ENCODE results near the gene CASP12. TPM values are rescaled to one million over a fixed set of nuclear protein-coding genes. Genes with fewer than 3 reads are reported as not detected.

Gene CASP12
- total RNA-seq, 1 donor from 2014 or later, result not detected

DNA sequence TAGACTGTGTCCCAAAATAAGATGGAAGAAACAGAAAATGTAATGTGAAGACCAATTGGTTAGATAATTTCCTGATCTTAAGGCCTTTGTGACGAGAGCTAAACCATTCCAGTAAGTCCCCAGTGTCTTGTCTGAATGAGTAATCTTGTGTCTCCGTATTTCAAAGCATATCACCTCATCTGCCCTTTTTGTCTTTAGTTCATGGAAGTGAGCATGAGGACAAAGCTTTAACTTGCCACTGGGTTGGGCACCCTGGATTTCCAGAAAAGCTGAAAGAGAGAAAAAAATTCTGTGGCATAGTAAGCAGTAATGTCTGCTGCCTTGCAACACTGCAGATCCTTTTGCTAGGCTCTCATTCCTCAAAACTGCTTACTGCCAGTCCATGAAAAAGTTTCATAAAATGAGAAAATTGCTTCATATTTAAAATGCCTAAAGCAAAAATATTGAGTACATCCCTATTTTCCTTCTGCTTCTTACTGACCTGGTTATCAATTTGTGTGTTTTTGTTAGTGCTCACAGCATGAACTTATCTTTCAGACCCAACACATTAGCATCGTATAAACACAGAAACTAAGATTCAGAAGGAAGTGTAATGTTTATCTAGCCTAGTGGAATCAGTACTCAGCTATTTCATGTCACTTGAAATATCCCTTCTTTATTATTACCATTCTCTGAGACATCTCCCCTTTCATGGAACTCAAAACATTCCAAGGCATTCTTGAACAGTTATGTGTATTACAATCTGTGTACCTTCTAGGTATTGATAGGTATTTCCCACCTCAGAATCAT lies 5.3 kb downstream of the CASP12 start:
- peak; percentile 12 for DNase-seq (ENCODE audit: low read depth)

DNA sequence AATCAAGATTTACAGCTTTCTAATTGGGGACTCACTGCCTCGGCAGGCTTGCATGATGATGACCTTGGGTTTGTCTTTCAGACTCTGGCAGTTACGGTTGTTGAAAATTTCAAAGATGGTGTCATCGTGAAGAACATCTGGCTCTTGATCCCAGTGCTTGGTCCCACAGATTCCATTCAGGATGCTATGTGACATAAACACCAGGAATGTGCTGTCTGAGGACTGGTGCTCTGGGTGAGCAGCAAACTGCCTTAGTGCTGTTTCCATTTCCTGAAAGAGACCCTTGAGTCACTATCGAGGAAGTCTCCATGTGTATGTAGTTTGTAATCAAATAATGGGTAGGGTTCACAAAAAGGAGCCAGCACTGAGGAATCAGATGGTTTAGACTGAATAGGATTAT lies 7.1 kb downstream of the CASP12 start:
- DNase-seq (ENCODE audit: low read depth), result no peak

GRCh38 chr11:104883342-104883741 lies 14.9 kb downstream of the CASP12 start:
- no peak for DNase-seq (ENCODE audit: low read depth)

GRCh38 chr11:104881117-104881794 lies 17.0 kb downstream of the CASP12 start:
- DNase-seq (ENCODE audit: low read depth), result no peak

GRCh38 chr11:104879514-104880190 lies 18.6 kb downstream of the CASP12 start:
- DNase-seq (ENCODE audit: low read depth), result no peak

GRCh38 chr11:104876861-104877431 lies 21.3 kb downstream of the CASP12 start:
- DNase-seq (ENCODE audit: low read depth), result no peak

DNA sequence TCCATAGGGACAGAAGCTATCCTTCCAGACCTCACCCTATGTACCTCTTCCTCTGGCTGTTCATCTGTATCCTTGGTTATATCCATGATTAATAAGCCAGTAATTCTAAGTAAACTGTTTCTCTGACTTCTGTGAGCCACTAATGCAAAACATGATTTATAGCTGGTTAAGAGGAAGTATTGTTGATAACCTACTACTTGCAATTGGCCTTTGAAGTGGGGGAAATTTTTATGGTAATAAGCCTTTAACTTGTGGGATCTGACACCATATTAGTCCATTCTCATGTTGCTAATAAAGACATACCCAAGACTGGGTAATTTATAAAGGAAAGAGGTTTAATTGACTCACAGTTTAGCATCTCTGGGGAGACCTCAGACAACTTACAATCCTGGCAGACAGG lies 21.9 kb downstream of the CASP12 start:
- DNase-seq (ENCODE audit: low read depth), result no peak

- no peak for DNase-seq (ENCODE audit: low read depth)
Measured at GRCh38 chr11:104873252-104873651, 25.0 kb downstream of the CASP12 start.

GRCh38 chr11:104872393-104872792 lies 25.9 kb downstream of the CASP12 start:
- no peak for DNase-seq (ENCODE audit: low read depth)

GRCh38 chr11:104870910-104871309 lies 27.4 kb downstream of the CASP12 start:
- peak; percentile 37 for DNase-seq (ENCODE audit: low read depth)

- DNase-seq (ENCODE audit: low read depth), result no peak
Measured at GRCh38 chr11:104866815-104867214, 31.4 kb downstream of the CASP12 start.

GRCh38 chr11:104858882-104859775 lies 39.1 kb downstream of the CASP12 start:
- DNase-seq (ENCODE audit: low read depth), result no peak

DNA sequence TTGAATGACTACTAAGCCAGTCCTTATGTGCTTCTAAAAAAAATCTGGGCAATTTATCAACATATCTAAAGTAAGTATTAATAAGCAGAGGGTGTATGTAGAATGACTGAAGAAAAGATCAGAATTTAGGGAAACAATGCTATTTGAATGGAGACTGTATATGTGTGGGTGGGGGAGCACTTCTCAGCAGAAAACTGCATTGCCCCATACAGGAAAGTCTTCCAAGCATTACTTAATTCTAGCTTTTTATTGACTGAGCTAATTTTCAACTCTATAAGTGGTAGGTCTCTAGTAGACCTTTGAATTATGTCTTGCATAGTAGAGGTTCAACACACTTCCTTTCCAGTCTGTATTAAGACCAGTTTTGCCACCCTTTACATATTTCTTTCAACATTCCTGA lies 41.7 kb downstream of the CASP12 start:
- no peak for DNase-seq (ENCODE audit: low read depth)

- no peak for DNase-seq (ENCODE audit: low read depth)
Measured at GRCh38 chr11:104855965-104856364, 42.3 kb downstream of the CASP12 start.

DNA sequence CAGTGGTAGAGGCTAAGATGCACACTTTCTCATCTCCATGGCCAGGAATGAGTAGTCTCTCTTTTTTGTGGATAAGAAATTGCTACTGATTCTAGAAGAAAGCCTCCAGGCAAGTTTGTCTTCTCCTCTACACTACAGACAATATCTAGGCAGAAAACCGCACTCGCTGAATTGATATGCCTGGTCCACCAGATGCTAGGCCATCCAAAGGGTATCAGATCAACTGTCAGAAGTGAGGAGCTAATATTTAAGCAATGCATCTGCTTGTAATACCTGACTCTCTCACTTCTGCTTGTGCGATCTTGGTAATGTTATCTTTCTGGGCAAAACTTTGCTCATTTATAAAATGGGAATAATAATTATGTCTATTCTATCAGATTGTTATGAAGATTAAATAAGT lies 45.0 kb downstream of the CASP12 start:
- DNase-seq (ENCODE audit: low read depth), result no peak

- DNase-seq (ENCODE audit: low read depth), result no peak
Measured at GRCh38 chr11:104852811-104853210, 45.4 kb downstream of the CASP12 start.

DNA sequence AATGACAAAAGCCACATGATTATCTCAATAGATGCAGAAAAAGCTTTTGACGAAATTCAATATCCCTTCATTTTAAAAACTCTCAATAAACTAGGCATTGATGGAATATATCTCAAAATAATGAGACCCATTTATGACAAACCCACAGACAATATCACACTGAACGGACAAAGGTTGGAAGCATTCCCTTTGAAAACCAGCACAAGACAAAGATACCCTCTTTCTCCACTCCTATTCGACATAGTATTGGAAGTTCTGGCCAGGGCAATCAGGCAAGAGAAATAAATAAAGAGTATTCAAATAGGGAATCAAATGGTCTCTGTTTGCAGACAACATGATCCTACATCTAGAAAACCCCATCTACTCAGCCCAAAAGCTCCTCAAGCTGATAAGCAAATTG lies 52.0 kb downstream of the CASP12 start:
- DNase-seq (ENCODE audit: low read depth), result no peak

DNA sequence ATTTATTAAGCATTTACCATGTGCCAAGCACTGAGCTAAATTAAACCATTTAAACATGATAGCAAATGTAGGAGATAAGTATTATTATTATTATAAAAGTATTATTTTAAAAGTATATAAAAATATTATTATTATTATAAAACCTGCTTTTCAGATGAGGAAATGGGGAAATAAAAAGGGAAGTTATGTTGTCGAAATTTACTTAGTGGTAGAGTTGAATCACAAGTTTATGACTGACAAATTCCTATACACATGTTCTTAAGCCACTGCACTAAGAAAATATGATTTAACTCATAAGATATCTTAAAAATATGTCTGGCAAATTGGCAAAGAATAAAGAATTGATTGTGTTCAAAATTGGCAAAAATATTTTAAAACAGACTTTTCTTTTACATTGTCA lies 53.8 kb downstream of the CASP12 start:
- no peak for DNase-seq (ENCODE audit: low read depth)

DNA sequence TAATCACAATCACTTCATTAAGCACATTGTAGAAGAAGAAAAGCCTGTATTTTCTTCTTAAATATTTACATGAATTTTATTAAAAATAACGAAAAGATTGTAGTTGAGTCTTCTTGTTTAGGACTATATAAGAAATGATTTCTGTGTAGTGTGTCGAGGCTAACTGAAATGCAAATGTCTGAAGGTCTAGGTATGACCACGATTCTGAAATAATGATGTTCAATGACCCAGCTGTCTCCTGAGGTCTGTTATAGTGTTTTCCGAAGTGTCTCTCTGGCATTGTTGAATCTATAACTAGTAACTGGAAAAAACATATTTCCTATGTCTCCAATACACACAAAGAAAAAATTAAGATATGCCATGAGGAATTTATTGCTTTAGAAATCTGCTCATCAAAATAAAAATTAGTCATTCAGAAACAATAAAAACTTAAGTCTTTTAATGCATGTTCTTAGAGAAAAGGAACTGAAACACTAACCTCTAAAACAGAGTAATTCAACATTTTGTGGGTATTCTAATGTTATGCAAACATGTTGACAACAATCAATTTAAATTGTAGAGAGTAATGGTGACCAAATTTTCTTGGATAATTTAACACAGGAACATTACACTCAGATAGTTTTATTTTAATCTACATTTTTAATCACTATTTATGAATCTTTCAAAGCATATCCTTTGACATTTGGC lies 55.0 kb downstream of the CASP12 start:
- DNase-seq (ENCODE audit: low read depth), result no peak

GRCh38 chr11:104841973-104842525 lies 56.2 kb downstream of the CASP12 start:
- DNase-seq (ENCODE audit: low read depth), result no peak
